ENCODE results near the gene SRMS.

Gene SRMS

GRCh38 chr20:63594043-63594561, 46.6 kb upstream of the SRMS start:
- H2AFZ ChIP-seq (ENCODE audit: low read depth, low read length, severe bottlenecking): no peak overlapping the region

DNA sequence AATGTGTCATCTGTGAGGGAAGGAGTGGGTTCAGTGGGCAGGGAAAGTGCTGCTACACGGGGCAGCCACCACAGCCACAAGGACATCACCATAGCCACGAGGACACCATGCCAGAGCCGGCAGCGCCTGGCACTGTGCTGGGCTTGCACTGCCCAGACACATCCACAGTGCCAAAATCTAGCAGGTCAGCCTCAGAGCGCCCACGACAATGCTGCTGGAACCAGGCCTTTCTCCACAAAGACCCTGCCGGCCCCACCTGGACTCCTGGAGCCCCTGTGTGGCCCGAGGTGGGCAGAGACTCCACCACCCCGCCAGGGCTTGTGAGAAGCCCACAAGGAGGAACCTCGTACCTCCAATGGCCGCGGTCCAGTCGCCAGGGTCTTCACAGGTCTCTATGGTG, 45.1 kb upstream of the SRMS start:
- H3K27me3 ChIP-seq (ENCODE audit: low read length): no peaks in the 10 kb centered on the region
- no peaks in the 10 kb centered on the region for H3K79me2 ChIP-seq (ENCODE audit: insufficient read depth, low read length)
- H3F3A ChIP-seq (ENCODE audit: insufficient read depth): no peaks in the 10 kb centered on the region
- H3K4me3 ChIP-seq (ENCODE audit: insufficient read depth, low read length, poor library complexity, severe bottlenecking): no peak overlapping the region
- no peak overlapping the region for H3K27ac ChIP-seq (ENCODE audit: low read depth, low read length)
- no peaks in the 10 kb centered on the region for H4K20me1 ChIP-seq (ENCODE audit: low read depth, low read length)
- no peaks in the 10 kb centered on the region for H3K9me3 ChIP-seq (ENCODE audit: insufficient read depth, low read length)
- H2AFZ ChIP-seq (ENCODE audit: low read depth, low read length, severe bottlenecking): no peak overlapping the region
- H3K9me2 ChIP-seq (replicated peaks; ENCODE audit: insufficient read depth, low read length): no peaks in the 10 kb centered on the region
- H3K9ac ChIP-seq (ENCODE audit: low read length): no peak overlapping the region
- no peaks in the 10 kb centered on the region for H3K36me3 ChIP-seq (ENCODE audit: low read length)
- no peak overlapping the region for H3K4me2 ChIP-seq (ENCODE audit: low read depth, low read length, poor library complexity, severe bottlenecking)
- TF ChIP-seq, protein P1, sequence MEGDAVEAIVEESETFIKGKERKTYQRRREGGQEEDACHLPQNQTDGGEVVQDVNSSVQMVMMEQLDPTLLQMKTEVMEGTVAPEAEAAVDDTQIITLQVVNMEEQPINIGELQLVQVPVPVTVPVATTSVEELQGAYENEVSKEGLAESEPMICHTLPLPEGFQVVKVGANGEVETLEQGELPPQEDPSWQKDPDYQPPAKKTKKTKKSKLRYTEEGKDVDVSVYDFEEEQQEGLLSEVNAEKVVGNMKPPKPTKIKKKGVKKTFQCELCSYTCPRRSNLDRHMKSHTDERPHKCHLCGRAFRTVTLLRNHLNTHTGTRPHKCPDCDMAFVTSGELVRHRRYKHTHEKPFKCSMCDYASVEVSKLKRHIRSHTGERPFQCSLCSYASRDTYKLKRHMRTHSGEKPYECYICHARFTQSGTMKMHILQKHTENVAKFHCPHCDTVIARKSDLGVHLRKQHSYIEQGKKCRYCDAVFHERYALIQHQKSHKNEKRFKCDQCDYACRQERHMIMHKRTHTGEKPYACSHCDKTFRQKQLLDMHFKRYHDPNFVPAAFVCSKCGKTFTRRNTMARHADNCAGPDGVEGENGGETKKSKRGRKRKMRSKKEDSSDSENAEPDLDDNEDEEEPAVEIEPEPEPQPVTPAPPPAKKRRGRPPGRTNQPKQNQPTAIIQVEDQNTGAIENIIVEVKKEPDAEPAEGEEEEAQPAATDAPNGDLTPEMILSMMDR (IDR thresholded peaks at IDR 0.05; ENCODE audit: insufficient read depth, low read length, poor library complexity, severe bottlenecking): no peak
- TF ChIP-seq EZH2phosphoT487 (conservative IDR thresholded peaks at IDR 0.05; ENCODE audit: low read length): no peak

More at GRCh38 chr20:63594043-63594561, 46.6 kb upstream of the SRMS start:
- no peak overlapping the region for H3K4me2 ChIP-seq (ENCODE audit: low read depth, low read length, poor library complexity, severe bottlenecking)
- no peaks in the 10 kb centered on the region for H3K36me3 ChIP-seq (ENCODE audit: low read length)
- H3K79me2 ChIP-seq (ENCODE audit: insufficient read depth, low read length): no peaks in the 10 kb centered on the region
- no peak overlapping the region for H3K27ac ChIP-seq (ENCODE audit: low read depth, low read length)
- no peak overlapping the region for H3K4me3 ChIP-seq (ENCODE audit: insufficient read depth, low read length, poor library complexity, severe bottlenecking)
- H3F3A ChIP-seq (ENCODE audit: insufficient read depth): no peaks in the 10 kb centered on the region
- H4K20me1 ChIP-seq (ENCODE audit: low read depth, low read length): no peaks in the 10 kb centered on the region
- no peaks in the 10 kb centered on the region for H3K27me3 ChIP-seq (ENCODE audit: low read length)
- no peaks in the 10 kb centered on the region for H3K9me2 ChIP-seq (replicated peaks; ENCODE audit: insufficient read depth, low read length)
- H3K9me3 ChIP-seq (ENCODE audit: insufficient read depth, low read length): no peaks in the 10 kb centered on the region
- no peak overlapping the region for H3K9ac ChIP-seq (ENCODE audit: low read length)
- TF ChIP-seq, protein P1 (IDR thresholded peaks at IDR 0.05; ENCODE audit: insufficient read depth, low read length, poor library complexity, severe bottlenecking): no peak
- no peak for TF ChIP-seq EZH2phosphoT487 (conservative IDR thresholded peaks at IDR 0.05; ENCODE audit: low read length)

GRCh38 chr20:63591786-63592355, 44.3 kb upstream of the SRMS start:
- no peak overlapping the region for H3K4me2 ChIP-seq (ENCODE audit: low read depth, low read length, poor library complexity, severe bottlenecking)
- no peak overlapping the region for H3K27ac ChIP-seq (ENCODE audit: low read depth, low read length)
- H3K9me3 ChIP-seq (ENCODE audit: insufficient read depth, low read length): no peaks in the 10 kb centered on the region
- no peak for TF ChIP-seq EZH2phosphoT487 (conservative IDR thresholded peaks at IDR 0.05; ENCODE audit: low read length)
- TF ChIP-seq, protein P1 (IDR thresholded peaks at IDR 0.05; ENCODE audit: insufficient read depth, low read length, poor library complexity, severe bottlenecking): no peak
- H3K79me2 ChIP-seq (ENCODE audit: insufficient read depth, low read length): no peaks in the 10 kb centered on the region
- no peaks in the 10 kb centered on the region for H3K9me2 ChIP-seq (replicated peaks; ENCODE audit: insufficient read depth, low read length)
- H4K20me1 ChIP-seq (ENCODE audit: low read depth, low read length): no peaks in the 10 kb centered on the region
- no peak overlapping the region for H3K4me3 ChIP-seq (ENCODE audit: insufficient read depth, low read length, poor library complexity, severe bottlenecking)
- H2AFZ ChIP-seq (ENCODE audit: low read depth, low read length, severe bottlenecking): no peak overlapping the region
- H3K9ac ChIP-seq (ENCODE audit: low read length): no peak overlapping the region
- no peaks in the 10 kb centered on the region for H3K36me3 ChIP-seq (ENCODE audit: low read length)
- H3K27me3 ChIP-seq (ENCODE audit: low read length): no peaks in the 10 kb centered on the region
- no peaks in the 10 kb centered on the region for H3F3A ChIP-seq (ENCODE audit: insufficient read depth)

Data from SU-DHL-6 (cell line).